Fibroblast of skin of right quadriceps (primary cell): ENCODE measurements around the gene AP3B1.
A peak's percentile ranks its signal among the peaks of the same experiment; 100 is the strongest.

Experiments used
- DNase-seq: peaks from one replicate; pipeline ENCODE4 v3.0.0-alpha.2; 2013

The AP3B1 gene, protein sequence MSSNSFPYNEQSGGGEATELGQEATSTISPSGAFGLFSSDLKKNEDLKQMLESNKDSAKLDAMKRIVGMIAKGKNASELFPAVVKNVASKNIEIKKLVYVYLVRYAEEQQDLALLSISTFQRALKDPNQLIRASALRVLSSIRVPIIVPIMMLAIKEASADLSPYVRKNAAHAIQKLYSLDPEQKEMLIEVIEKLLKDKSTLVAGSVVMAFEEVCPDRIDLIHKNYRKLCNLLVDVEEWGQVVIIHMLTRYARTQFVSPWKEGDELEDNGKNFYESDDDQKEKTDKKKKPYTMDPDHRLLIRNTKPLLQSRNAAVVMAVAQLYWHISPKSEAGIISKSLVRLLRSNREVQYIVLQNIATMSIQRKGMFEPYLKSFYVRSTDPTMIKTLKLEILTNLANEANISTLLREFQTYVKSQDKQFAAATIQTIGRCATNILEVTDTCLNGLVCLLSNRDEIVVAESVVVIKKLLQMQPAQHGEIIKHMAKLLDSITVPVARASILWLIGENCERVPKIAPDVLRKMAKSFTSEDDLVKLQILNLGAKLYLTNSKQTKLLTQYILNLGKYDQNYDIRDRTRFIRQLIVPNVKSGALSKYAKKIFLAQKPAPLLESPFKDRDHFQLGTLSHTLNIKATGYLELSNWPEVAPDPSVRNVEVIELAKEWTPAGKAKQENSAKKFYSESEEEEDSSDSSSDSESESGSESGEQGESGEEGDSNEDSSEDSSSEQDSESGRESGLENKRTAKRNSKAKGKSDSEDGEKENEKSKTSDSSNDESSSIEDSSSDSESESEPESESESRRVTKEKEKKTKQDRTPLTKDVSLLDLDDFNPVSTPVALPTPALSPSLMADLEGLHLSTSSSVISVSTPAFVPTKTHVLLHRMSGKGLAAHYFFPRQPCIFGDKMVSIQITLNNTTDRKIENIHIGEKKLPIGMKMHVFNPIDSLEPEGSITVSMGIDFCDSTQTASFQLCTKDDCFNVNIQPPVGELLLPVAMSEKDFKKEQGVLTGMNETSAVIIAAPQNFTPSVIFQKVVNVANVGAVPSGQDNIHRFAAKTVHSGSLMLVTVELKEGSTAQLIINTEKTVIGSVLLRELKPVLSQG

DNA sequence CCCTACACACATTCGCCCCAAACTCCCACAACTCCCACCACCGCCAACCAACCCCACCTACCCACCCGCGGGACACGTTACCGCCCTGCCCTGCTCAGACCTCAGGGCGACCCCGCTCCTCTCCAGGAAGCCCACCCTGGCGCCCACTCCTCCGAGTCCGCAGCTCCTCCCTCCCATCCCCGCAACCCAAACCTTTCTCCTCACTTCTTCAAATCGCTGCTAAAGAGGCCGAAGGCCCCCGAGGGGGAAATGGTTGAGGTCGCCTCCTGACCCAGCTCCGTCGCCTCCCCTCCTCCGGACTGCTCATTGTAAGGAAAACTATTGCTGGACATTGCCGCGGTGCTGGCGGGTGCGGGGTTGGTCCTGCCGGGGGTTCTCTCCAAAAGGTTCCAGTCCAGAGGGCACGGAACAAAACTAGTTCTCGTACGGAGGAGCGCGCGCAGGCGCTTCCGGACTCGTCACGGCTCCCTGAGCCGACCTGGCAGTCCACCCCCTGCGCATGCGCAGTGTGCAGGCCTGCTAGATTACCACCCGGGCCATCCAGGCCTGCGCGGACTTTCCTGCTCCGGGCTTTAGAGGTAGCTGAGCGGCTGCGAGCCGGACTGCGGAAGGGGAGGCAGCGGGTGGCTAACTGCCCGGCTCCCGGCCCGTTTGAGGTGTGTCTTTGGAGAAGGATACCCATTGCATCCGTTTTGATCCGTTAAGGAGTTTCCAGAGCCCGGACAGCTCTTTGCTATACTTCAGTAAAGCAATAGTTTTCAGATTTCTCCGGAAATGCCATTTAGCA is at the start of gene AP3B1:
AP3B1 (minus strand) TSS at position 451 of the 787 bp plus-strand sequence; CDS start at position 332, 119 bp downstream.
- DNase-seq, result peak; percentile 99

DNA sequence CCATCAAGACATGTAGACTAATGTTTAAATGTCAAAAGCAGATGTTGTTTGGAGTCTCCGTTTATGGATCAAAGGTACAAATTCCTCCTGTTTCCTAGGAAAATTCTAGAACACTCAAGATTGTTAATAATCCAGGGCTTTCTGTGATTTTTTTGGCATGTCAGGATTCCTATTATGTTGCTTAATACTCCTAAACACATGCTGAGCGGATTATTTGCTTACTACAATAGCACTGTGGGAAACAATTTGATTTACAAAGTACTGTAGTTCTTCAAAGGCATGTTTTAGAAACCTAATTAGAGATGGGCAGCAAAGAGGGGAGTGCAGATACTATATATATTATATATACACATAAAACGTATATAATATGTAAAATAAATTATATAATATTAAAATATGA is 46.9 kb upstream of the AP3B1 start:
- no peak for DNase-seq

DNA sequence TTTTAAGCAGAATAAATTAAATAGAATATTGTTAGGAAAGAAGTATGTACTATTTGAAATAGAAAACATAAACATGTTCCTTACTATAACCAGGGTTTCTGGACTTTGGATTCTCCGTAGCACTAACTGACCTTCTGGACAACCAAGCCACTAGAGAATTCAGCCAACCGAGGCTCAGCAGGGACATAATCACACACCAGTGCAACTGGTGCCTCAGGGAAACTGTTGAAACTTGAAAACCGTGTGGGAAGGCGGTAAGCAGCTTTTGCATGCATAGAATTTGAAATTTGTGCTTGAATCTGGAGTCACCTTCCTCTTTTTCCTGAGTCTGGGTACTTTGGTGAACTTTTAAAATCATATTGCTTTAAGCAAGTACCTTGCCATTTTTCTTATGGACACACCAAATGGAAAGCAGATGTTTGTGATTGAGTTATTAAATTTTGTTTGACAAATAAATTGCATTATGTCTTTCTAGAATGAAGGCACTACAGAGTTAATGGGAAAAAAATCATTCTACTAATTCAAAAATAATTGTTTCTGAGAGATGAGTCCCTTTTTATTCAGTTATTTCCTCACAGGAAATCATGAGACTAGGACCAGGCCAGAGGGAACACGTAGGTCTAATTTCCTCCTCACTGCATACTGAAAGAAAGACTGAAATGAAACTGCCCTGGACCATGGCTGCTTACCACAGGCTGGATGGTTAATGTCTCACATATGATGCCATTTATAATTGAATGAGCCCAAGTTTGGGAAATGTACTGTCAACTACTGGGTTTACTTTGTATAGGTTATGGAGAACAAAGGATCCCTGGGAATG is 45.3 kb upstream of the AP3B1 start:
- no peak for DNase-seq

DNA sequence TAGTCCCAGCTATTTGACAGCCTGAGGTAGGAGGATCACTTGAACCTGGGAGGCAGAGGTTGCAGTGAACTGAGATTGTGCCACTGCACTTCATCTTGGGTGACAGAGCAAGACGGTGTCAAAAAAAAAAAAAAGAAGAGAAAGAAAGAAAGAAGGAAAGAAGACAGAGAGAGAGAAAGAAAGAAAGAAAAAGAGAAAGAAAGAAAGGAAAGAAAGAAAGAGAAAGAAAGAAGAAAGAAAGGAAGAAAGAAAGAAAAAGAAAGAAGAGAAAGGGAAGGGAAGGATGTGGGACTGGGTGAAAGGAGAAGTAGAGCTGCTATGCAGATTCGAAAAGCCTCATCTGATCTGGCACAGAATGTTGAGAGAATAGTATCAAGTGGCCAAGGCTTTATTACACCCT is 42.2 kb upstream of the AP3B1 start:
- DNase-seq, result no peak

DNA sequence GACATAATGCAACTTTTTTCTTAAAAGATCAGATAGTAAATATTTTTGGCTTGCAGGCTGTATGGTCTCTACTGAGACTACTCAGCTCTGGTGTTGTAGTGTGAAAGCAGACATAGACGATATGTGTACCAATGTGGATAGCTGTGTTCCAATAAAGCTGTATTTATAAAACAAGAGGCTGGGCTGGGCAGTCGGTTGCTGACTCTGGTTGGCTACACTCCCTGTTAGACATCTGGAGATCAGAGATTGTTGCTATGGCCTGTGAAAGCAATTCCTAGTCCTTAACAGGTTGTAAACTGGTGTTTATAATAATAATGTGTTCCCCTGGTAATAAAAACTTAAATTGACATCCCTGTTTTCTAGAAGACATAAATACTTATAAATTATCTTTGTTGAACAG is 41.5 kb upstream of the AP3B1 start:
- no peak for DNase-seq

DNA sequence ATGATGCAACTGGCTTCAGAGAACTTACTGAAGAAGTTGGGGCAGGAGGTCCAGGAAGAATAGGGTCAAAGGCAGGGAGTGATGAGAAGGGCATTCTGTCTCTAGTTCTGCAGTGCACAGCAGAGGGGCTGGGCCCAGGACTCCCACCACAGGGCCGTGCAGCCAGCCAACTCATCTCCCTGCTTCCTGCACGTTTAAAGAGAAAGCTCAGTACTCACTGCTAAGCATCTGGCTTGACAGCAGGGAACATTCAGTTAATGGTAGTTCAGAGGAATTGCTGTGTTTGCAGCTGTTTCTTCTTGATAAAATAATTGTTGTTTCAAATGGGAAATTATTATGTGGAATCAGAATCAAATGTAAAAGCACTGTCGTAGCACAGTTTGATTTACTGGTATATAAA is 40.3 kb upstream of the AP3B1 start:
- no peak for DNase-seq

DNA sequence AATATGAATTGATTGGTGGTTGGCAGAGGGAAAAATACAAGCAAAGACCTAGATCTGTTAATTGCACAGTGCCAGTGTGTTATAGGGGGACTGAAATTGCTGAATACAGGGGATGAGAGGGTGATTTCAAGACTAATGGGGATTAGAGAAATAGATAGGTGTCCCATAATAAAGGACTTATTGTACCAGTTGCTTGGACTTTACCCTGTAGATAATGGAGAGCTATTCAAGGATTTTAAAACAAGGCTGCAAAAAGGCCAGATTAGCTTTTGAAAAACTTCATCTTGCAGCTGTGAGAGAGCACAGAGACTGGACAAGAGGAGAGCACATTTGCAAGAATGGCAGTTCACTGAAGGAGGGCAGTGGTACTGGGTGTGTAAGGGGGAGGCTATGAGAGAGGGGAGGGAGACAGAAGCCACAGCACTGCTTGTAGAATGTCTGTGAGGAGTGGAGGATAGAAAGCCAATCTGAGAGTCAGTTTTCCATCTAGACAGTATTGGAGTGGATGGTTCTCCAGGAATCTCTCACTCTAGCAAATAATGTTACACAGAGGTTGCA is 37.1 kb upstream of the AP3B1 start:
- DNase-seq, result no peak

DNA sequence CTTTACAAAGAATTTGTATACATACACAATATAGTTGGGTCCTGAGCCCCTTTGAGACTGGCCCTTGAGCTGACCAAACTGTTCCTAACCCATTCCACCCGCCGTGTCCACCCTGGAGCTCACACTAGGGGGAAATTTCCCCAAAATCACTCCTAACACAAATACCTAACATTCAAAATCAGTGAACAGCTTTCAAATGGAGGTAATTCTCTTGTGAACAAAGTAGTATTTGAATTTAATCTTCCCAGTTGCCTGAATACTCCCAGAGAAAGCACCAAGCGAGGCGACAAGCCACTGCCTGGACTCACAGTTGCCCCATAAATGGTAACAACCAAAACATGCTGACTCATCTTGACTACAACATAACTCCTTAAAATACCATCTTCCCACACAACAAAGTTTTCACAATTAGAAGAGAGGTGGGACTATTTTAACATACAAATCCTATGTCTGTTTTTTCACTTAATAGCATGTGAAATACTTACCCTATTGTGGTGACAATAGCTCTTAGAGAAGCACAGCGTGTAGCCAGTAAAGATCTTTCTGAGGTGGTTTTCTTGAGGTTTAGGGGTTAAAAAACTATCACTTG is 34.2 kb upstream of the AP3B1 start:
- peak; percentile 31 for DNase-seq

DNA sequence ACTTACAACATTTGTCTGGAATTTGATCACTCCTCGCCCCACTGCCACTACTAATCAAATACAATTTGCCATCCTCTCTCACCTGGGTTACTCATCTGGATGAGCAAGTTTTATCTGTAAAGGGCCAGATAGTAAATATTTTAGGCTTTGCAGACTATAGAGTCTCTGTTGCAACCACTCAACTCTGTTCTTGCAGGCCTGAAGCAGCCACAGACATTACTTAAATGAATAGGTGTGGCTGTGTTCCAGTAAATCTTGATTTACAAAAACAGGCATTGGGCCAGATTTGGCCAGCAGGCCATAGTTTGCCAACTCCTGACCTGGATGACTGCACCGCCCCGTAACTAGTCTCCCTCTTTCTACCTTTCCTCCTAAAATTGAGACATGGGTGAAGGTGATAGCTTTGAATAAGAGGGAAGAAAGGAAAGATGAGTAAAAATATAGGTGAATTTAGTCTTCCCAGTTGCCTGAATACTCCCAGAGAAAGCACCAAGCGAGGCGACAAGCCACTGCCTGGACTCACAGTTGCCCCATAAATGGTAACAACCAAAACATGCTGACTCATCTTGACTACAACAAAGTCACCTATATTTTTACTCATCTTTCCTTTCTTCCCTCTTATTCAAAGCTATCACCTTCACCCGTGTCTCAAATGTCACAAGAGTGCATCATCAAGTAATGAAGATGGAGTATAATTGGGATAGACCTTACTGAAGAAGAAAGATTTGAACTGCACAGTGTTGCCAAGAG is 33.4 kb upstream of the AP3B1 start:
- no peak for DNase-seq

DNA sequence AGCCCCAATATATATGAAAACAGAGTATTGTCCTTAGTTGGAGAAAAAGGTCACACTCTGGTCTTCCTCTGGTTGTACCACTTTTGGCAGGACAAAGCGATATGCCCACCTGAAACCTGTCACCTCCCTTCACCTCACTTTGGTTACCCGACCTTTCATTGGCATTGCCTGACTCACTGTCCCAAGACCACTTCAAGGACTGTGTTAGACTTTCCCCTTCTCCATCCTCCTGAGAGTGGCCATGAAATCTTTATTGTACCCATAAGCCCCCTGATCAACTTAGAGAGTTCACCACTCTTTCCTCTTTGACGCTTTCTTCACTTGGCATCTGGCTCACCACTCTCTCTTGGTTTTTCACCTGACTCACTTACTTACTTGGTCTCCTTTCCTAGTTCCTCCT is 32.4 kb upstream of the AP3B1 start:
- no peak for DNase-seq

DNA sequence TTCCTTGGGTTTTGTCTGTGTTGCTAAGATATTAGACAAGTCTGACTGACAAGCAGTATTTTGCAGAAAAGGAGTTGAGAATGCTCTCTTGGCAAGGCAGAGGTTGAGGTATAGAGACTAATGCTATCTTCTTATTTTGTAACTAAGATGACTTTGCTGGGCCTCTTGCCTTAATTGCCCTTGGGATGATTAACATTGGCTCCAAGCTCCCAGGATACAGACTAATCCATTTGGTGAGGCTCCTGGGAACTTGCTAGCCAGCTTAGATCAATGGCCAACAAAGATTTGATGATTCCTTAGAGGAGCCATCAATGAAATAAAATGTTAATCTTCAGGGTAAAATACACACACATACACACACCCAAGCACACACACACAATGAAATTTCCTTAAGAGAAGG is 28.7 kb upstream of the AP3B1 start:
- no peak for DNase-seq

DNA sequence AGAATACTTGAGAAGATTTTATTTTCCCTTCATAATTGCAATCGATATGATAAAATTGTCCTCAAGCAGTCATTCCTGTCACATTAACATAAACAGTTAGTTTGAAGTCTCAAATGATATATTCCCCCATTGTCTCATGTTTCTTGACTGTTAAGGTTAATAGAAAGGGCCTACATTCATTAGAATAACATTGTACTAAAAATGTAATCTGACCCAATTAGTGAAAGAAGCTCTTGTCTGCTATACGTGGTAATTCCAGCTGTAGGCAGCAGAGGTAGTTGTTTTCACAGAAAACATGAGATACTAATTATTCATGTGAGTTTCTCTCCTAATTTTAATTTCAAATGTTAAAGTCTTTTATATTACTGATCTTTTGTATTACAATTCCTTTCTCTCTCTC is 25.9 kb upstream of the AP3B1 start:
- DNase-seq, result peak; percentile 42

DNA sequence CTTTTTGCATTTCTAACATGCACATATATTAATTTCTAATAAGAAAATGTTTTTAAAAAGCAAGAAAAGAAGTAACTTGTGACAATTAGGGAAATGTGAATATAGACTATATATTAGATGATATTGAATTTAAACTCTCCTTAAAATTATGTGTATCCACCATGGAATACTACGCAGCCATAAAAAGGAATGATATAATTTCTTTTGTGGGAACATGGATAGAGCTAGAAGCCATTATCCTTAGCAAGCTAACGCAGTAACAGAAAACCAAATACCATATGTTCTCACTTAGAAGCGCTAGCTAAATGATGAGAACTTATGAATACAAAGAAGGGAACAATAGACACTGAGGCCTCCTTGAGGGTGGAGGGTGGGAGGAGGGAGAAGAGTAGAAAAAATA is 23.8 kb upstream of the AP3B1 start:
- no peak for DNase-seq

DNA sequence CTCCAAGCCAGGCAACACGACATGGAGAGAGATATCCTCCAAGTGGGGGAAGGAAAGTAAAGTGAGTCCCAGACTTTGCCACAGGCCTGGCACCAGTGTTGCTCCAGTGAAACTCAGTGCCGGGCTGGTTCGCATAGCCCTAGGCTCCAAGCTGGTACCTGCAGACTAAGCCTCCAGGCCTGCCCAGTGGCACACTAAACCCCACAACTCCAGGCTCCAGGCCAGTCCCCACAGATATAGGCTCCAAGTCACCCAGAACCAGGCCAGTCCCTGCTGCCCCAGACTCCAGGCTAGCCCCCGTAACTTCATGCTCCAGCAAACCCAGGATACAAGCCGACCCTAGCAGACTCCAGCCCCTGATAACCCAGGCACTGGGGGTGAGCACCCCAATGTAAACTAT is 23.0 kb upstream of the AP3B1 start:
- no peak for DNase-seq

DNA sequence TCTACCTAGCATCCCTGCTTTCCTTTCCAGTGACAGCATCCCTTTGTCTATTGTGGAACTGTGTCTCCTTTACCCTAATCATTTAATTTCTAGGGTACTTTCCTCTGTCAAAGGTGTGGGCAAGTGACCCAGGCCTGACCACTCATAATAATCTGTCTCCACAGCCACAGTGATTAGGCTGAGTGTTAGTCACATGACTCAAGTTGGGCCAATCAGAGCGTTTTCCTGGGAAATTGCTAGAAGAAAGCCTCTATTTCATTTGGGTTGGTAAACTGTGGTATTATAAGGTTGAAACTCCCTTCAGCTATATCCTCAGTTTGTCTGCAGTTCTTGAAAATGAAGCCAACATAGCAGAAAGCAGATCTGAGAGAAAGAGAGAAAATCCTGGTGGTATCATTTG is 14.2 kb upstream of the AP3B1 start:
- no peak for DNase-seq

DNA sequence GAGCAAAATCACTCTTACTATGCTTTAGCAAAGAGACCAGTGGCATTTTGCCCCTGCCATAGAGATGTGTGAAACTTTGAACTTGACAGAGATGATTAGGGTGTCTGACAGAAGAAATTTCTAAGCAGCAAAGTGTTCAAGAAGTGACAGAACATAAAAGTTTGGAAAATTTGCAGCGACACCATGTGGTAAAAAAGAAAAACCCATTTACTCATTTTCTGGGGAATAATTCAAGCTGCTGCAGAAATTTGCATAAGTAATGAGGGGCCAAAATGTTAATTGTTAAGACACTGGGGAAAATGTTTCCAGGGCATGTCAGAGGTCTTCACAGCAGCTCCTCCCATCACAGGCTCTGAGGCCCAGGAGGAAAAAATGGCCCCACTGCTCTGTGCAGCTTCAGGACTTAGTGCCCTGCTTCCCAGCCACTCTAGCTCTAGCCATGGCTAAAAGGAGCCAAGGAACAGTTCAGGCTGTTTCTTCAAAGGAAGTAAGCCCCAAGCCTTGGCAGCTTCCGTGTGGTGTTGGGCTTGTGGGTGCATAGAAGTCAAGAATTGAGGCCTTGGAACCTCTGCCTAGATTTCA is 6.1 kb upstream of the AP3B1 start:
- DNase-seq, result peak; percentile 13

DNA sequence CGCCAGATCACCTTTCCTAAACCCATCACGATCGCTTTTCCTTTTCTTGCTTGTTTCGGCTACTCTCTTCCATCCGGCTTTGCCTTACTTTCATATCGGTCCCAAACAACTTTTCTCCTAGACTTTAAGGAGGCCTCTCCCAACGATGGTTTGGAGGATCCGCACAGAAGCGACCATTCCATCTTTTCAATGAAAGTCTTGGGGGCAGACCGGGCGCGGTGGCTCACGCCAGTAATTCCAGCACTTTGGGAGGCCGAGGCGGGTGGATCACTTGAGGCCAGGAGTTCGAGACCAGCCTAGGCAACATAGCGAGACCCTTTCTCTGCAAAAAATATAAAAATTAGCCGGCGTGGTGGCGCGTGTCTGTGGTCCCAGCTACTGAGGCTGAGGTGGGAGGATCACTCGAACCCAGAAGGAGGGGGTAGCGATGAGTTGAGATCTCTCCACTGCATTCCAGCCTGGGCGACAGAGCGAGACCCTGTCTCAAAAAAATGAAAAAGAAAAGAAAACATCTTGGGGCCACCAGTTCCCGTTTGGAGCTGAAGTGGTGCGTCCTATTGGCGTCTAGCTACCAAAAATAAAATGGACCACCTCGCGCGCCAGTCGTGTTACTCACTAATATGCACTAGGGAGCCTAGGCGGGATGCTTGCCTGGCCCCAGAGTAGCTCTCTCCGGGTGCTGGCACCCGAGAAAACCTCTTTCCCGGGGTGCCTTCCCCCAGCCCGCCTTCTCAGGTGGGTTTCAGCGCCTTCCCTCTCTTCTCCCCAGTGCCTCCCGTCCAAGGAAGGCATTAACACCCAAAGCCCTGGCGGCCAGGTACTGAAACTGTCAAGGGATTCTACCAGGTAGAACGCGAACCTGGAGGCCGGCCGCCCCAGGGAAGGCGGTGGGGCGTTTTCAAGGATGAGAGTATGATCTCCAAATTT is 800 bp upstream of the AP3B1 start:
- peak; percentile 6 for DNase-seq

DNA sequence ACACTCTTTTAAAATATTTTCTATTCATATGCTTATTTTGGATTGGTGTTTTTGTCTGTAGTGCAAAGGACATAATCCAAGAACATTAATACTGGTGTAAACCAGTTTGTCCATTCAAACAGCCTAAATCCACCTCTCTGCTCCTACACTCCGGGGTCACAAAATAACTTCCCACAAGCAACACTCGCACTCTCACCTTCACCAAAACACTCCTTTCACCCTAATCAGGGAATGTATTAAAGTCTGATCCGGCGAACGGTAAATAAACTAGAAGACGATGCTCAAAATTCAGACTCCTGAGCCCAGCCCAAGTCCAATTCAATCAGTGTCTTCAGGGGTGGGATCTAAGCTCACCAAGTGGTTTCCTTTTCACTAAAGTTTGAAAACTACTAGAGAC is 649 bp downstream of the AP3B1 start:
- DNase-seq, result no peak

DNA sequence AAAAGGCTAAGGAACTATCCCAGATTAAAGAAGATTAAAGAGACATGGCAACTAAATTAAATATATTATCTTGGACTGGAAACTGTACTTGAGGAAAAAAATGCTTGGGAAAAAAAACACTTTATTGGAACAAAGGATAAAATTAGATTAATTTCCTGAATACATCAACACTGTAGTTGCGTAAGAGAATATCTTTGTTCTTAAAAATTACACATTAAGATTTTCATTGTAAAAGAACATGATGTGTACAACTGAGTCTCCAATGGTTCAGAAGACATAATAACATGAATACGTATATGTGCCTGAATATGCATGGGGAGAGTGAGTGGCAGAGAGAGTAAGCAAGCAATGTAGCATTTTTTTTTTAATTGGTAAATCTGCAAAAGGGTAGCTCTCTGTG is 2.8 kb downstream of the AP3B1 start:
- no peak for DNase-seq
